Caco-2 (cell line): Measurements from ENCODE around the gene ZCRB1. TPM values are rescaled to one million over a fixed set of nuclear protein-coding genes. Genes with fewer than 3 reads are reported as not detected.

Source experiments
- BruUV-seq: library from RNA; stranded (reverse); fragments of 400-500 nt; replicated peaks from 2 replicates; lab custom pipeline; 2021; lab: Mats Ljungman, UMichigan
- CTCF ChIA-PET: fragments of 300-600 bp; sonication (Branson Sonifier 250); formaldehyde crosslinking; loops from one replicate; lab custom pipeline; 2022; ENCODE audit warnings: antibody characterized with exemption; lab: Charles Lee
- POLR2A ChIA-PET: fragments of 300-600 bp; sonication (Branson Sonifier 250); formaldehyde crosslinking; loops from one replicate; lab custom pipeline; 2022; ENCODE audit warnings: antibody characterized with exemption; lab: Charles Lee
- DNase-seq, 2 experiments: peaks; one replicate each; pipeline versions ENCODE4 v3.0.0 to v3.0.0-alpha.2; 2020 to 2022
- H3K27me3 ChIP-seq: replicated peaks from 2 replicates; pipeline ENCODE4 v1.6.0; 2011; ENCODE audit warnings: low read length; ENCODE audit not compliant: control insufficient read depth, insufficient read depth
- H3K36me3 ChIP-seq: 2 replicates; pipeline ENCODE4 v1.5.1; 2011; ENCODE audit warnings: low read length; ENCODE audit not compliant: control insufficient read depth, insufficient read depth
- H3K4me1 ChIP-seq: fragments of 250-450 bp; sonication (Bioruptor Pico); 2 replicates; pipeline ENCODE4 v1.5.1; 2020; ENCODE audit warnings: mild to moderate bottlenecking
- H3K4me3 ChIP-seq: 2 replicates; pipeline ENCODE4 v1.5.1; 2011; ENCODE audit warnings: low read depth, mild to moderate bottlenecking, control low read depth, low read length
- H3K9me3 ChIP-seq: fragments of 250-450 bp; sonication (Bioruptor Pico); 2 replicates; pipeline ENCODE4 v1.5.1; 2020; ENCODE audit warnings: mild to moderate bottlenecking, moderate library complexity
- H3K27ac Mint-ChIP-seq: one replicate; pipeline ENCODE4 v1.8.0; 2022; ENCODE audit warnings: mixed read lengths; ENCODE audit not compliant: unreplicated experiment
- H3K27me3 Mint-ChIP-seq: one replicate; pipeline ENCODE4 v1.8.0; 2022; ENCODE audit warnings: mixed read lengths; ENCODE audit not compliant: insufficient read depth, unreplicated experiment
- H3K36me3 Mint-ChIP-seq: one replicate; pipeline ENCODE4 v1.8.0; 2022; ENCODE audit warnings: mild to moderate bottlenecking, mixed read lengths; ENCODE audit not compliant: insufficient read depth, unreplicated experiment
- H3K4me1 Mint-ChIP-seq: one replicate; pipeline ENCODE4 v1.8.0; 2022; ENCODE audit warnings: low read depth, mixed read lengths; ENCODE audit not compliant: unreplicated experiment
- H3K4me3 Mint-ChIP-seq: one replicate; pipeline ENCODE4 v1.8.0; 2022; ENCODE audit warnings: mild to moderate bottlenecking, moderate library complexity, mixed read lengths; ENCODE audit not compliant: unreplicated experiment
- H3K9me3 Mint-ChIP-seq: one replicate; pipeline ENCODE4 v1.8.0; 2022; ENCODE audit warnings: mixed read lengths; ENCODE audit not compliant: unreplicated experiment
- intact Hi-C: fragments of 100-400 bp; cut with micrococcal nuclease; formaldehyde crosslinking; loops from one replicate; pipeline ENCODE4 v1.10.0; 2022; ENCODE audit not compliant: unreplicated experiment
- total RNA-seq: library from RNA; stranded (reverse); gene quantifications from 2 replicates; pipeline ENCODE4 v1.2.3, GENCODE V29; 2022
- TF ChIP-seq, protein P1 (sequence below), 2 experiments: fragments of 200-600 bp in 1 of 2; IDR thresholded peaks; 1 replicate in 1 of 2; 2 replicates in 1 of 2; pipeline versions ENCODE4 v1.5.1 to v1.8.0; 2011 to 2022; ENCODE audit warnings: antibody characterized with exemption in 1 of 2, control low read depth in 1 of 2, inconsistent platforms in 1 of 2, low read depth in 1 of 2, low read length in 1 of 2, mild to moderate bottlenecking in 1 of 2, moderate library complexity in 1 of 2; ENCODE audit not compliant: insufficient read depth in 1 of 2, severe bottlenecking in 1 of 2, unreplicated experiment in 1 of 2

Gene ZCRB1
- total RNA-seq, 1 experiment from 2014 or later, result 52.1 TPM

DNA sequence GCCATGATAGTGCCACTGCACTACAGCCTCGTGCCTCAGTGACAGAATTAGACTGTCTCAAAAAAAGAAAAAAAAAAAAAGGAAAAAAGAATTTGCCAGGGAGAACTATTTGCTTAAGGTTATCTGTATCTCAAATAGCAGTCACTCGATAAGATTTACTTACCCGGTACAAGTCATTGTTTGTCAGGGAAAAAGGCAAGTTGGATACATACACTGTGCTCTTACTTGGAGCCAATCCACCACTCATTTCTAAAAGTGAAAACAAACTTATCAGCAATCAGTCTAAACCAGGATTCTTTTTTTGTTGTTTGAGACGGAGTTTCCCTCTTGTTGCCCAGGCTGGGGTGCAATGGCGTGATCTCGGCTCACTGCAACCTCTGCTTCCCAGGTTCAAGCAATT lies 2.0 kb downstream of the ZCRB1 start:
- BruUV-seq, result no TSS peak
- no peak overlapping the region for H3K4me3 Mint-ChIP-seq

DNA sequence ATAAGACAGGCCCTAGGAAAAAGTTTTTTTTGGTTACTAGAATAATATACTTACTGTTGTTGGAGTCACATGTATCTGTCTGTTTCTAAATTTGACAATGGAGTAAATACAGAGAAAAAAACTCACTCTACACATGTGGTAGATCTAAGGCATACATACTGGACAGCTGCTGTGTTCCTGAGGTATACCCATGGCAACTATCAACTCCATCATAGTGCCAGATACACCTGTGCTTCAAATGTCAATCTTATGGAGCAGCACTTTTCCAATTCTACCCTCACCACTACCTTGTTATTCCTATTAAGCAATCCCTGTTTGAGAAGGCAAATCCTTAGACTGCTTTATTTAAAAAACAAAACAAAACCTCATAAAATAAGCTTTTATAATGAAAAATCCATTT lies 3.3 kb downstream of the ZCRB1 start:
- intact Hi-C loops, result no loop called here
- H3K4me1 Mint-ChIP-seq, result peaks cover 8% of the 10 kb centered on the region
- no peak overlapping the region for H3K4me3 Mint-ChIP-seq
- H3K4me3 ChIP-seq, result no peak overlapping the region
- BruUV-seq, result no TSS peak
- TF ChIP-seq, protein P1, sequence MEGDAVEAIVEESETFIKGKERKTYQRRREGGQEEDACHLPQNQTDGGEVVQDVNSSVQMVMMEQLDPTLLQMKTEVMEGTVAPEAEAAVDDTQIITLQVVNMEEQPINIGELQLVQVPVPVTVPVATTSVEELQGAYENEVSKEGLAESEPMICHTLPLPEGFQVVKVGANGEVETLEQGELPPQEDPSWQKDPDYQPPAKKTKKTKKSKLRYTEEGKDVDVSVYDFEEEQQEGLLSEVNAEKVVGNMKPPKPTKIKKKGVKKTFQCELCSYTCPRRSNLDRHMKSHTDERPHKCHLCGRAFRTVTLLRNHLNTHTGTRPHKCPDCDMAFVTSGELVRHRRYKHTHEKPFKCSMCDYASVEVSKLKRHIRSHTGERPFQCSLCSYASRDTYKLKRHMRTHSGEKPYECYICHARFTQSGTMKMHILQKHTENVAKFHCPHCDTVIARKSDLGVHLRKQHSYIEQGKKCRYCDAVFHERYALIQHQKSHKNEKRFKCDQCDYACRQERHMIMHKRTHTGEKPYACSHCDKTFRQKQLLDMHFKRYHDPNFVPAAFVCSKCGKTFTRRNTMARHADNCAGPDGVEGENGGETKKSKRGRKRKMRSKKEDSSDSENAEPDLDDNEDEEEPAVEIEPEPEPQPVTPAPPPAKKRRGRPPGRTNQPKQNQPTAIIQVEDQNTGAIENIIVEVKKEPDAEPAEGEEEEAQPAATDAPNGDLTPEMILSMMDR (IDR thresholded peaks at IDR 0.05; ENCODE audit: insufficient read depth in 1 of 2, low read depth in 1 of 2, low read length in 1 of 2, severe bottlenecking in 1 of 2, unreplicated experiment in 1 of 2), result no peak
- ChIA-PET POLR2A (interaction anchor here (0.5 kb wide), 1 partner anchor 102 kb away, joined by 3 read pairs; no protein-coding TSS in a partner anchor), CTCF (no interaction called here)
- H3K9me3 Mint-ChIP-seq, result no peaks in the 10 kb centered on the region
- peaks cover 9% of the 10 kb centered on the region for H3K36me3 Mint-ChIP-seq
- H3K9me3 ChIP-seq, result no peaks in the 10 kb centered on the region
- H3K4me1 ChIP-seq, result peaks cover 18% of the 10 kb centered on the region
- H3K36me3 ChIP-seq, result no peaks in the 10 kb centered on the region
- H3K27me3 Mint-ChIP-seq, result no peaks in the 10 kb centered on the region
- no peak for DNase-seq
- no peaks in the 10 kb centered on the region for H3K27me3 ChIP-seq
- H3K27ac Mint-ChIP-seq, result no peak overlapping the region

More for the DNA sequence above, 2.0 kb downstream of the ZCRB1 start:
- ChIA-PET POLR2A (no interaction called here), CTCF (no interaction called here)
- H3K4me3 ChIP-seq, result no peak overlapping the region
- no peaks in the 10 kb centered on the region for H3K27me3 ChIP-seq
- TF ChIP-seq, protein P1 (IDR thresholded peaks at IDR 0.05; ENCODE audit: insufficient read depth in 1 of 2, low read depth in 1 of 2, low read length in 1 of 2, severe bottlenecking in 1 of 2, unreplicated experiment in 1 of 2), result no peak
- H3K9me3 ChIP-seq, result no peaks in the 10 kb centered on the region
- peaks cover 18% of the 10 kb centered on the region for H3K4me1 ChIP-seq
- no peak overlapping the region for H3K27ac Mint-ChIP-seq
- peaks cover 9% of the 10 kb centered on the region for H3K36me3 Mint-ChIP-seq
- H3K36me3 ChIP-seq, result no peaks in the 10 kb centered on the region
- H3K4me1 Mint-ChIP-seq, result peaks cover 8% of the 10 kb centered on the region
- no peaks in the 10 kb centered on the region for H3K27me3 Mint-ChIP-seq
- no peak for DNase-seq
- intact Hi-C loops, result no loop called here
- no peaks in the 10 kb centered on the region for H3K9me3 Mint-ChIP-seq

DNA sequence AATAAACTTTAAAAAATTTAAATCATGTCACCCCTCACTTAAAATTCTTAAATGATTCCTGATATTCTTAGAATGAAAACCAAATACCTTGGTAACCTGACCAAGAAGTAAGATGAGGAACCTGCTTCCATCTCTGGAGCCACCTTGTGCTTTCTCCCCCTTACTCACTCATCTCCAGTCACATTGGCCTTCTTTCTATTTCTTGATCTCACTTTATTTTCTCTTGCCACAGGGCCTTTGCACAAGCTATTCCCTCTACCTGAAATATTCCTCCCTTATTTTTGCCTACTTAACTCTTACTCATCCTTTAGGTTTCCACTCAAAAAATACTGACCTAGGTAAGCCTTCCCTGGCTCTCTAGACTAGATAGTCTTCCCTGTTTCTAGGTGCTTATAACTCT lies 5.1 kb downstream of the ZCRB1 start:
- intact Hi-C loops, result no loop called here
- no peaks in the 10 kb centered on the region for H3K27me3 Mint-ChIP-seq

More for the DNA sequence above, 5.1 kb downstream of the ZCRB1 start:
- Mint-ChIP-seq H3K9me3 (no peaks in the 10 kb centered on the region), H3K4me3 (no peak overlapping the region), H3K36me3 (peaks cover 5% of the 10 kb centered on the region), H3K4me1 (no peaks in the 10 kb centered on the region), H3K27ac (no peak overlapping the region)
- DNase-seq, result no peak
- Histone ChIP-seq H3K9me3 (no peaks in the 10 kb centered on the region), H3K4me1 (peaks cover 11% of the 10 kb centered on the region; the same call in 1 of the 2 replicates), H3K36me3 (no peaks in the 10 kb centered on the region; the same call in 1 of the 2 replicates), H3K4me3 (no peak overlapping the region), H3K27me3 (no peaks in the 10 kb centered on the region)
- POLR2A ChIA-PET, result no interaction called here
- TF ChIP-seq, protein P1 (IDR thresholded peaks at IDR 0.05; ENCODE audit: insufficient read depth in 1 of 2, low read depth in 1 of 2, low read length in 1 of 2, severe bottlenecking in 1 of 2, unreplicated experiment in 1 of 2), result no peak
- BruUV-seq, result no TSS peak
- CTCF ChIA-PET, result no interaction called here
